Karpas-422 (cell line): ENCODE data around the gene MS4A12. TPM values are rescaled to one million over a fixed set of nuclear protein-coding genes. Genes with fewer than 3 reads are reported as not detected.
A peak's percentile ranks its signal among the peaks of the same experiment; 100 is the strongest.

ENCODE experiments used
- DNase-seq: peaks from one replicate; pipeline ENCODE4 v3.0.0-alpha.2; 2015
- H2AFZ ChIP-seq: fragments of 200-600 bp; sonication (generic); 2 replicates; pipeline ENCODE4 v1.6.1; 2014; ENCODE audit warnings: antibody characterized with exemption, low read length, mixed read lengths
- H3K27ac ChIP-seq: fragments of 200-600 bp; sonication (generic); 2 replicates; pipeline ENCODE4 v1.5.1; 2014; ENCODE audit warnings: mild to moderate bottlenecking, low read length, moderate library complexity
- H3K27me3 ChIP-seq: fragments of 200-600 bp; sonication (generic); 2 replicates; pipeline ENCODE4 v1.6.1; 2014; ENCODE audit warnings: low read length, mixed read lengths
- H3K36me3 ChIP-seq: fragments of 200-600 bp; sonication (generic); 2 replicates; pipeline ENCODE4 v1.6.1; 2014; ENCODE audit warnings: low read length, mixed read lengths; ENCODE audit not compliant: insufficient read depth
- H3K4me1 ChIP-seq: fragments of 200-600 bp; sonication (generic); 2 replicates; pipeline ENCODE4 v1.6.1; 2014; ENCODE audit warnings: mild to moderate bottlenecking, low read length, mixed read lengths
- H3K4me2 ChIP-seq: fragments of 200-600 bp; sonication (generic); 2 replicates; pipeline ENCODE4 v1.6.1; 2014; ENCODE audit warnings: low read length, low read depth, mild to moderate bottlenecking; ENCODE audit not compliant: poor library complexity, severe bottlenecking
- H3K4me3 ChIP-seq: fragments of 200-600 bp; sonication (generic); 2 replicates; pipeline ENCODE4 v1.5.1; 2014; ENCODE audit warnings: mild to moderate bottlenecking, antibody characterized with exemption, low read length, mixed read lengths
- H3K79me2 ChIP-seq: fragments of 200-600 bp; sonication (generic); 2 replicates; pipeline ENCODE4 v1.6.1; 2014; ENCODE audit warnings: mild to moderate bottlenecking, low read length, mixed read lengths
- H3K9ac ChIP-seq: fragments of 200-600 bp; sonication (generic); 2 replicates; pipeline ENCODE4 v1.6.0; 2014; ENCODE audit warnings: low read length
- H3K9me2 ChIP-seq: fragments of 200-600 bp; sonication (generic), shearing (Covaris generic); replicated peaks from 2 replicates; pipeline ENCODE4 v1.6.0; 2014; ENCODE audit warnings: mild to moderate bottlenecking, low read length, moderate library complexity; ENCODE audit not compliant: insufficient read depth
- H3K9me3 ChIP-seq: fragments of 300-700, 200-600 bp; sonication (generic); 2 replicates; pipeline ENCODE4 v1.6.1; 2014; ENCODE audit warnings: low read length, mixed read lengths
- H4K20me1 ChIP-seq: fragments of 200-600 bp; sonication (generic); 2 replicates; pipeline ENCODE4 v1.6.1; 2014; ENCODE audit warnings: mild to moderate bottlenecking, antibody characterized with exemption, low read length, low read depth; ENCODE audit not compliant: insufficient read depth
- total RNA-seq: library from RNA; depleted of rRNA; stranded (reverse); fragments of >200 nt; shearing (Covaris generic); gene quantifications from 2 replicates; pipeline ENCODE4 v1.2.3, GENCODE V29; 2014; ENCODE audit warnings: low replicate concordance

MS4A12 gene
- total RNA-seq, 1 experiment from 2014 or later: 8.2 TPM

GRCh38 chr11:60468829-60469228, 23.7 kb upstream of the MS4A12 start:
- Histone ChIP-seq H2AFZ (no peak overlapping the region), H3K36me3 (peaks cover 69% of the 10 kb centered on the region), H3K27ac (peak overlapping the region; percentile 46; the same call in 1 of the 2 replicates), H3K4me3 (no peak overlapping the region), H3K4me1 (peaks cover 7% of the 10 kb centered on the region; the same call in 1 of the 2 replicates), H3K79me2 (no peaks in the 10 kb centered on the region), H3K9me3 (no peaks in the 10 kb centered on the region), H3K9me2 (no peaks in the 10 kb centered on the region), H3K9ac (no peak overlapping the region), H3K27me3 (no peaks in the 10 kb centered on the region), H3K4me2 (no peak overlapping the region), H4K20me1 (no peaks in the 10 kb centered on the region)
- no peak for DNase-seq

GRCh38 chr11:60469723-60470122, 22.9 kb upstream of the MS4A12 start:
- no peak for DNase-seq
- Histone ChIP-seq H3K36me3 (peaks cover 60% of the 10 kb centered on the region), H3K9ac (no peak overlapping the region), H3K27ac (peak overlapping the region; percentile 46), H3K27me3 (no peaks in the 10 kb centered on the region), H3K9me3 (no peaks in the 10 kb centered on the region), H3K79me2 (no peaks in the 10 kb centered on the region), H3K4me3 (no peak overlapping the region), H4K20me1 (no peaks in the 10 kb centered on the region), H3K4me2 (no peak overlapping the region), H3K9me2 (no peaks in the 10 kb centered on the region), H3K4me1 (peaks cover 7% of the 10 kb centered on the region; the same call in 1 of the 2 replicates), H2AFZ (no peak overlapping the region)

GRCh38 chr11:60477035-60477445, 15.5 kb upstream of the MS4A12 start:
- H3K4me3 ChIP-seq: peak overlapping the region; percentile 2
- peak overlapping the region; percentile 79 for H2AFZ ChIP-seq
- H3K9me3 ChIP-seq: no peaks in the 10 kb centered on the region
- H3K4me2 ChIP-seq: peak overlapping the region; percentile 69
- no peaks in the 10 kb centered on the region for H3K27me3 ChIP-seq
- H3K36me3 ChIP-seq: no peaks in the 10 kb centered on the region
- peak; percentile 89 for DNase-seq
- no peaks in the 10 kb centered on the region for H3K79me2 ChIP-seq
- peaks cover 60% of the 10 kb centered on the region for H3K4me1 ChIP-seq
- H3K9me2 ChIP-seq: no peaks in the 10 kb centered on the region
- no peaks in the 10 kb centered on the region for H4K20me1 ChIP-seq
- H3K27ac ChIP-seq: peak overlapping the region; percentile 95
- peak overlapping the region; percentile 54 for H3K9ac ChIP-seq

GRCh38 chr11:60482361-60482760, 10.2 kb upstream of the MS4A12 start:
- peak overlapping the region; percentile 20; the same call in 1 of the 2 replicates for H3K4me3 ChIP-seq
- H3K27ac ChIP-seq: peak overlapping the region; percentile 95
- H3K79me2 ChIP-seq: no peaks in the 10 kb centered on the region
- H3K9me2 ChIP-seq: no peaks in the 10 kb centered on the region
- H3K9me3 ChIP-seq: no peaks in the 10 kb centered on the region
- H4K20me1 ChIP-seq: no peaks in the 10 kb centered on the region
- DNase-seq: peak; percentile 86
- peak overlapping the region; percentile 22 for H3K9ac ChIP-seq
- no peaks in the 10 kb centered on the region for H3K36me3 ChIP-seq
- peak overlapping the region; percentile 69 for H3K4me2 ChIP-seq
- H3K27me3 ChIP-seq: no peaks in the 10 kb centered on the region
- no peak overlapping the region; the same call in 1 of the 2 replicates for H2AFZ ChIP-seq
- peaks cover 91% of the 10 kb centered on the region for H3K4me1 ChIP-seq

GRCh38 chr11:60485987-60486386, 6.6 kb upstream of the MS4A12 start:
- H3K9me2 ChIP-seq: no peaks in the 10 kb centered on the region
- H3K4me1 ChIP-seq: peaks cover 58% of the 10 kb centered on the region
- no peaks in the 10 kb centered on the region for H3K9me3 ChIP-seq
- peak overlapping the region; percentile 57 for H3K27ac ChIP-seq
- no peaks in the 10 kb centered on the region for H3K27me3 ChIP-seq
- H3K4me2 ChIP-seq: peak overlapping the region; percentile 9
- H3K36me3 ChIP-seq: no peaks in the 10 kb centered on the region
- DNase-seq: peak; percentile 95
- no peak overlapping the region for H3K9ac ChIP-seq
- H2AFZ ChIP-seq: peak overlapping the region; percentile 32; the same call in 1 of the 2 replicates
- H3K4me3 ChIP-seq: no peak overlapping the region
- H4K20me1 ChIP-seq: no peaks in the 10 kb centered on the region
- H3K79me2 ChIP-seq: no peaks in the 10 kb centered on the region

- Histone ChIP-seq H3K9me3 (no peaks in the 10 kb centered on the region), H3K27ac (peak overlapping the region; percentile 55), H3K36me3 (no peaks in the 10 kb centered on the region), H3K27me3 (no peaks in the 10 kb centered on the region), H3K9me2 (no peaks in the 10 kb centered on the region), H4K20me1 (no peaks in the 10 kb centered on the region), H3K4me2 (no peak overlapping the region), H3K4me1 (peaks cover 50% of the 10 kb centered on the region), H2AFZ (no peak overlapping the region), H3K4me3 (no peak overlapping the region), H3K79me2 (no peaks in the 10 kb centered on the region), H3K9ac (no peak overlapping the region)
- no peak for DNase-seq
Measured at GRCh38 chr11:60493454-60493853, 876 bp downstream of the MS4A12 start.

- Histone ChIP-seq H3K4me1 (peaks cover 88% of the 10 kb centered on the region), H3K79me2 (no peaks in the 10 kb centered on the region), H4K20me1 (no peaks in the 10 kb centered on the region), H3K27ac (peak overlapping the region; percentile 96), H3K9me3 (no peaks in the 10 kb centered on the region), H3K36me3 (no peaks in the 10 kb centered on the region), H3K9me2 (no peaks in the 10 kb centered on the region), H3K27me3 (no peaks in the 10 kb centered on the region), H2AFZ (no peak overlapping the region), H3K9ac (peak overlapping the region; percentile 62), H3K4me2 (peak overlapping the region; percentile 51), H3K4me3 (peak overlapping the region; percentile 33)
- DNase-seq: peak; percentile 68
Measured at GRCh38 chr11:60498399-60498798, 5.8 kb downstream of the MS4A12 start.

GRCh38 chr11:60498853-60499252, 6.3 kb downstream of the MS4A12 start:
- Histone ChIP-seq H3K4me1 (peaks cover 84% of the 10 kb centered on the region), H4K20me1 (no peaks in the 10 kb centered on the region), H2AFZ (0 out of 2 replicates have a peak overlapping the region, but pooled peaks have one; percentile 13), H3K36me3 (no peaks in the 10 kb centered on the region), H3K27me3 (no peaks in the 10 kb centered on the region), H3K4me2 (peak overlapping the region; percentile 51), H3K9me2 (no peaks in the 10 kb centered on the region), H3K79me2 (no peaks in the 10 kb centered on the region), H3K9me3 (no peaks in the 10 kb centered on the region), H3K9ac (peak overlapping the region; percentile 62), H3K4me3 (peak overlapping the region; percentile 33; the same call in 1 of the 2 replicates), H3K27ac (peak overlapping the region; percentile 96)
- DNase-seq: peak; percentile 88
